K562 (cell line): ENCODE data around the gene ZBTB20. TPM values are rescaled to one million over a fixed set of nuclear protein-coding genes. Genes with fewer than 3 reads are reported as not detected.
A peak's percentile ranks its signal among the peaks of the same experiment; 100 is the strongest.

Experiments
- ATAC-seq: fragments of 200-7000 bp; cut with Tn5 transposase; 3 replicates; pipeline ENCODE4 v1.9.1; 2020; ENCODE audit warnings: moderate library complexity
- BruUV-seq: library from RNA; stranded (reverse); fragments of 400-500 nt; replicated peaks from 2 replicates; lab custom pipeline; 2021; lab: Mats Ljungman, UMichigan
- CTCF ChIA-PET: fragments of 300-600 bp; formaldehyde crosslinking; extraction: SDS; loops from one replicate; lab custom pipeline; 2021; ENCODE audit warnings: low intra/inter-chr PET ratio; lab: Yijun Ruan, JAX
- POLR2A ChIA-PET: fragments of 300-600, 350-650 bp; sonication (Branson Sonifier 250); formaldehyde crosslinking; extraction: SDS; loops from one replicate; lab custom pipeline; 2021; ENCODE audit warnings: antibody characterized with exemption, inconsistent platforms; lab: Yijun Ruan, JAX
- DNase-seq, 4 experiments: peaks; one replicate each; pipeline versions ENCODE4 v3.0.0 to v3.0.0-alpha.2; 2011 to 2018; ENCODE audit warnings: low spot score in 3 of 4, mixed read lengths in 3 of 4; ENCODE audit errors: extremely low read depth in 1 of 4
- FAIRE-seq: peaks from 2 replicates; lab custom pipeline; 2011; peaks lifted over from hg19 to GRCh38; lab: Jason Lieb, UNC
- H2AFZ ChIP-seq: 2 replicates; pipeline ENCODE4 v1.6.0; 2011; ENCODE audit warnings: low read depth, low read length, control low read depth, inconsistent platforms
- H3K27ac ChIP-seq: fragments of 200-600 bp; 3 replicates; pipeline ENCODE4 v1.8.0; 2011; ENCODE audit warnings: low read depth, mild to moderate bottlenecking, control low read depth, inconsistent platforms, low read length, moderate library complexity, mixed read lengths; ENCODE audit errors: extremely low read depth
- H3K27me3 ChIP-seq, 2 experiments: fragments of 300-600 bp in 1 of 2; 2 replicates in 1 of 2; 3 replicates in 1 of 2; pipeline versions ENCODE4 v1.6.0 to v1.8.0; 2011; ENCODE audit warnings: inconsistent platforms in 2 of 2, low read length in 2 of 2, mild to moderate bottlenecking in 1 of 2, mixed read lengths in 1 of 2, moderate library complexity in 1 of 2; ENCODE audit not compliant: control insufficient read depth in 2 of 2, insufficient read depth in 2 of 2
- H3K36me3 ChIP-seq: fragments of 300-600 bp; 3 replicates; pipeline ENCODE4 v1.8.0; 2011; ENCODE audit warnings: mild to moderate bottlenecking, low read length, inconsistent platforms; ENCODE audit not compliant: control insufficient read depth, insufficient read depth
- H3K4me1 ChIP-seq, 2 experiments: fragments of 200-600 bp in 1 of 2; replicated peaks in 1 of 2; 2 replicates in 1 of 2; 3 replicates in 1 of 2; pipeline versions ENCODE4 v1.5.1 to v1.8.0; 2011; ENCODE audit warnings: inconsistent platforms in 2 of 2, low read length in 2 of 2, mild to moderate bottlenecking in 1 of 2, mixed read lengths in 1 of 2, moderate library complexity in 1 of 2; ENCODE audit not compliant: control insufficient read depth in 2 of 2, insufficient read depth in 2 of 2
- H3K4me2 ChIP-seq: 2 replicates; pipeline ENCODE4 v1.6.1; 2011; ENCODE audit warnings: low read length, control low read depth, inconsistent platforms, mixed read lengths; ENCODE audit not compliant: insufficient read depth
- H3K4me3 ChIP-seq: fragments of 200-600 bp; sonication (generic), shearing (Covaris generic); 2 replicates; pipeline ENCODE4 v1.5.1; 2016; ENCODE audit warnings: control low read depth, inconsistent platforms
- H3K79me2 ChIP-seq: fragments of 200-600 bp; 3 replicates; pipeline ENCODE4 v1.8.0; 2011; ENCODE audit warnings: low read length, inconsistent platforms; ENCODE audit not compliant: control insufficient read depth, insufficient read depth
- H3K9ac ChIP-seq, 2 experiments: 2 replicates each; pipeline versions ENCODE4 v1.6.0 to v1.6.1; 2011; ENCODE audit warnings: low read depth in 2 of 2, low read length in 2 of 2, control low read depth in 1 of 2, inconsistent platforms in 1 of 2, mild to moderate bottlenecking in 1 of 2, mixed read lengths in 1 of 2; ENCODE audit not compliant: insufficient read depth in 1 of 2
- H3K9me1 ChIP-seq: one replicate; pipeline ENCODE4 v1.6.0; 2011; ENCODE audit warnings: inconsistent platforms, mild to moderate bottlenecking, low read length, moderate library complexity; ENCODE audit not compliant: control insufficient read depth, insufficient read depth
- H3K9me3 ChIP-seq: replicated peaks from 2 replicates; pipeline ENCODE4 v1.5.1; 2011; ENCODE audit warnings: low read depth, low read length, inconsistent platforms; ENCODE audit not compliant: control insufficient read depth, insufficient read depth
- H4K20me1 ChIP-seq: replicated peaks from 2 replicates; pipeline ENCODE4 v1.6.1; 2011; ENCODE audit warnings: low read length, inconsistent platforms, mixed read lengths; ENCODE audit not compliant: control insufficient read depth, insufficient read depth
- BHLHE40 ChIP-seq: IDR thresholded peaks from 2 replicates; pipeline ENCODE4 v1.6.1; 2011; ENCODE audit warnings: low read length, improper control_type of control experiment
- CEBPB ChIP-seq: fragments of 450-650 bp; IDR thresholded peaks from 2 replicates; pipeline ENCODE4 v1.6.1; 2016; ENCODE audit warnings: missing genetic modification characterization, missing compliant biosample characterization
- CEBPG ChIP-seq, 3 experiments: fragments of 200-800 bp in 1 of 3; sonication (Bioruptor generic) in 1 of 3; sonication (generic) in 1 of 3; formaldehyde crosslinking in 1 of 3; IDR thresholded peaks in 2 of 3; conservative IDR thresholded peaks in 1 of 3; 2 replicates each; pipeline versions ENCODE4 v1.6.1 to v1.8.0; 2016 to 2022; ENCODE audit warnings: missing compliant biosample characterization in 2 of 3, missing genetic modification characterization in 2 of 3, mild to moderate bottlenecking in 1 of 3, missing genetic modification reagents in 1 of 3
- JUND ChIP-seq, 2 experiments: IDR thresholded peaks; 2 replicates in 1 of 2; 3 replicates in 1 of 2; pipeline ENCODE4 v1.6.1; 2011; ENCODE audit warnings: borderline replicate concordance in 2 of 2, low read depth in 2 of 2, low read length in 2 of 2, improper control_type of control experiment in 1 of 2, missing biosample characterization in 1 of 2, missing genetic modification characterization in 1 of 2, missing genetic modification reagents in 1 of 2
- KDM4B ChIP-seq, 2 experiments: fragments of 450-650 bp in 1 of 2; sonication (generic) in 1 of 2; IDR thresholded peaks; 2 replicates each; pipeline ENCODE4 v1.6.1; 2016 to 2017; ENCODE audit warnings: borderline replicate concordance in 2 of 2, antibody characterized with exemption in 1 of 2, low read depth in 1 of 2, mild to moderate bottlenecking in 1 of 2
- LEF1 ChIP-seq: fragments of 450-650 bp; IDR thresholded peaks from 2 replicates; pipeline ENCODE4 v1.6.1; 2016; ENCODE audit warnings: mild to moderate bottlenecking
- MAFK ChIP-seq: IDR thresholded peaks from 2 replicates; pipeline ENCODE4 v1.6.1; 2011; ENCODE audit warnings: low read length, improper control_type of control experiment
- NR2C2 ChIP-seq, 2 experiments: fragments of 200-800 bp in 1 of 2; sonication (Bioruptor generic) in 1 of 2; sonication (generic) in 1 of 2; formaldehyde crosslinking in 1 of 2; IDR thresholded peaks; 2 replicates each; pipeline versions ENCODE4 v1.6.1 to v1.8.0; 2016 to 2022; ENCODE audit warnings: mild to moderate bottlenecking in 1 of 2, missing compliant biosample characterization in 1 of 2, missing genetic modification characterization in 1 of 2, missing genetic modification reagents in 1 of 2
- SMAD2 ChIP-seq: fragments of 150-350 bp; IDR thresholded peaks from 2 replicates; pipeline ENCODE4 v1.6.1; 2014; ENCODE audit warnings: low read depth, mild to moderate bottlenecking, low read length
- ZEB2 ChIP-seq: fragments of 450-650 bp; IDR thresholded peaks from 2 replicates; pipeline ENCODE4 v1.6.1; 2016
- ZNF165 ChIP-seq: fragments of 250-450 bp; sonication (Bioruptor Pico); IDR thresholded peaks from 2 replicates; pipeline ENCODE4 v1.4.0; 2020; ENCODE audit warnings: borderline replicate concordance
- ZNF174 ChIP-seq: fragments of 250-450 bp; sonication (Bioruptor Pico); IDR thresholded peaks from 2 replicates; pipeline ENCODE4 v1.4.0; 2020; ENCODE audit warnings: mild to moderate bottlenecking
- WGBS: fragments of 100-300 bp; shearing (Covaris generic); methylation state at CpG from one replicate; pipeline ENCODE4 v1.1.6; 2016; ENCODE audit warnings: low coverage, mixed read lengths; ENCODE audit not compliant: insufficient coverage; ENCODE audit errors: missing lambda C conversion rate; 5-methylcytosine and 5-hydroxymethylcytosine counted together
- in situ Hi-C: fragments of 300-500 bp; cut with MboI; formaldehyde crosslinking; loops from 4 replicates; pipeline ENCODE4 v1.15.0; 2018; ENCODE audit warnings: inconsistent platforms, mixed read lengths
- intact Hi-C: fragments of 100-400 bp; cut with micrococcal nuclease; formaldehyde crosslinking; loops from 2 replicates; pipeline ENCODE4 v1.14.2; 2022
- polyA plus RNA-seq, 8 experiments: library from polyadenylated mRNA; depleted of rRNA in 4 of 8; stranded (reverse) in 5 of 8; unstranded in 3 of 8; fragments of >200 nt; fragmentation: Nextera tagmentation in 2 of 8; fragmentation: Illumina TruSeq in 1 of 8; extraction: Ambion mirVana in 2 of 8; extraction: Trizol in 1 of 8; gene quantifications; 2 replicates each; pipeline versions ENCODE4 v1.2.1 to v1.2.3, GENCODE V29; 2011 to 2014; ENCODE audit warnings: inconsistent platforms in 1 of 8, missing spikeins in 1 of 8
- total RNA-seq, 7 experiments: library from RNA; depleted of rRNA in 6 of 7; stranded (reverse); fragments of >200 nt in 6 of 7; fragmentation: Illumina TruSeq in 2 of 7; extraction: Trizol in 2 of 7; gene quantifications; 2 replicates each; pipeline versions ENCODE4 v1.2.1 to v1.2.3, GENCODE V29; 2011 to 2021; ENCODE audit warnings: low replicate concordance in 1 of 7
- TF ChIP-seq, protein P1 (sequence below): fragments of 150-350 bp; conservative IDR thresholded peaks from 2 replicates; pipeline ENCODE4 v1.6.1; 2014; ENCODE audit warnings: low read length
- TF ChIP-seq, protein P2 (sequence below): fragments of 450-650 bp; formaldehyde crosslinking; IDR thresholded peaks from 2 replicates; pipeline ENCODE4 v1.4.0; 2022; ENCODE audit warnings: missing genetic modification characterization
- TF ChIP-seq, protein P3 (sequence below): IDR thresholded peaks from 2 replicates; pipeline ENCODE4 v1.6.1; 2016; ENCODE audit warnings: missing genetic modification characterization, missing compliant biosample characterization

Gene ZBTB20
- total and polyA plus RNA-seq, 9 of the 15 experiments (the other 6 are each of a cell fraction or from before 2014, with no cell fraction given) = 0.17 to 1.7 (median 0.45) TPM

DNA sequence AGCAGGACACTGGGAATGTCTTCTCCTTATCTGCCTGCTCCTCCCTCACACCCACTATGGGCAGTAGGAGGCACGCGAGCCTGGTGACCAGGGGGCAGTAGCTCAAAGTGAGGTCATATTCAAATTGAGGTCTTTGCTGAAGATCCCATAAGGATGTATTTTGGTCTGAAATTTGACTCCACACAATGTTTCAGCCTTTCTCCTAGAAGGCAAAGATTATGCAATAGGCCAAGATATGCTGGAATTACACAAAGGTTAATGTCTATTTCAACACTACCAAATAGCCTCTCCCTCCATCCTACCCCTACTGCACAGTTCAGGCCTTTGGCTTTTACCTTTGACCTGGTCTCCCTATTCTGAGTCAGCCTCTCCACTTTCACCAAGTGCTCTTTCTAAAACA lies 650.2 kb downstream of the ZBTB20 start:
- no peak overlapping the region for H3K4me3 ChIP-seq
- intact Hi-C loops (no loop called here), in situ Hi-C loops (no loop called here)
- H3K4me1 ChIP-seq = peaks cover 0 to 2% of the 10 kb centered on the region in 2 experiments; a peak in 2 of 5 replicates
- DNase-seq = no peak
- H3K9ac ChIP-seq = no peak overlapping the region
- no peaks in the 10 kb centered on the region for H4K20me1 ChIP-seq
- H2AFZ ChIP-seq = no peak overlapping the region
- no peaks in the 10 kb centered on the region for H3K9me1 ChIP-seq
- CTCF ChIA-PET = no interaction called here
- POLR2A ChIA-PET = no interaction called here
- no peak overlapping the region for H3K4me2 ChIP-seq
- WGBS = 0% methylated on average over 2 of the region's 2 CpGs
- H3K27ac ChIP-seq = no peak overlapping the region
- H3K9me3 ChIP-seq = no peaks in the 10 kb centered on the region
- H3K27me3 ChIP-seq = no peaks in the 10 kb centered on the region
- ATAC-seq = no peak
- TF ChIP-seq, protein P1, sequence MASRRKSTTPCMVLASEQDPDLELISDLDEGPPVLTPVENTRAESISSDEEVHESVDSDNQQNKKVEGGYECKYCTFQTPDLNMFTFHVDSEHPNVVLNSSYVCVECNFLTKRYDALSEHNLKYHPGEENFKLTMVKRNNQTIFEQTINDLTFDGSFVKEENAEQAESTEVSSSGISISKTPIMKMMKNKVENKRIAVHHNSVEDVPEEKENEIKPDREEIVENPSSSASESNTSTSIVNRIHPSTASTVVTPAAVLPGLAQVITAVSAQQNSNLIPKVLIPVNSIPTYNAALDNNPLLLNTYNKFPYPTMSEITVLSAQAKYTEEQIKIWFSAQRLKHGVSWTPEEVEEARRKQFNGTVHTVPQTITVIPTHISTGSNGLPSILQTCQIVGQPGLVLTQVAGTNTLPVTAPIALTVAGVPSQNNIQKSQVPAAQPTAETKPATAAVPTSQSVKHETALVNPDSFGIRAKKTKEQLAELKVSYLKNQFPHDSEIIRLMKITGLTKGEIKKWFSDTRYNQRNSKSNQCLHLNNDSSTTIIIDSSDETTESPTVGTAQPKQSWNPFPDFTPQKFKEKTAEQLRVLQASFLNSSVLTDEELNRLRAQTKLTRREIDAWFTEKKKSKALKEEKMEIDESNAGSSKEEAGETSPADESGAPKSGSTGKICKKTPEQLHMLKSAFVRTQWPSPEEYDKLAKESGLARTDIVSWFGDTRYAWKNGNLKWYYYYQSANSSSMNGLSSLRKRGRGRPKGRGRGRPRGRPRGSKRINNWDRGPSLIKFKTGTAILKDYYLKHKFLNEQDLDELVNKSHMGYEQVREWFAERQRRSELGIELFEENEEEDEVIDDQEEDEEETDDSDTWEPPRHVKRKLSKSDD = no peak
- TF ChIP-seq, protein P2, sequence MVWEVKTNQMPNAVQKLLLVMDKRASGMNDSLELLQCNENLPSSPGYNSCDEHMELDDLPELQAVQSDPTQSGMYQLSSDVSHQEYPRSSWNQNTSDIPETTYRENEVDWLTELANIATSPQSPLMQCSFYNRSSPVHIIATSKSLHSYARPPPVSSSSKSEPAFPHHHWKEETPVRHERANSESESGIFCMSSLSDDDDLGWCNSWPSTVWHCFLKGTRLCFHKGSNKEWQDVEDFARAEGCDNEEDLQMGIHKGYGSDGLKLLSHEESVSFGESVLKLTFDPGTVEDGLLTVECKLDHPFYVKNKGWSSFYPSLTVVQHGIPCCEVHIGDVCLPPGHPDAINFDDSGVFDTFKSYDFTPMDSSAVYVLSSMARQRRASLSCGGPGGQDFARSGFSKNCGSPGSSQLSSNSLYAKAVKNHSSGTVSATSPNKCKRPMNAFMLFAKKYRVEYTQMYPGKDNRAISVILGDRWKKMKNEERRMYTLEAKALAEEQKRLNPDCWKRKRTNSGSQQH (CRISPR knock-in tag) = no peak
- TF ChIP-seq JUND (IDR thresholded peaks at IDR 0.05; ENCODE audit: borderline replicate concordance, low read depth, low read length) (no peak), JUND (tag; IDR thresholded peaks at IDR 0.05; ENCODE audit: borderline replicate concordance, low read depth, low read length) (0 out of 3 replicates have a peak, but pooled peaks have one; percentile 18), MAFK (no peak), ZEB2 (no peak), CEBPB (peak; percentile 85), CEBPG (CRISPR knock-in tag; IDR thresholded peaks at IDR 0.05) (no peak), CEBPG (tag; conservative IDR thresholded peaks at IDR 0.05 in 1 of 2, IDR thresholded peaks at IDR 0.05 in 1 of 2) (peak; percentile 90 to 93), SMAD2 (no peak), ZNF165 (no peak), BHLHE40 (peak; percentile 59), KDM4B (IDR thresholded peaks at IDR 0.05; ENCODE audit: borderline replicate concordance in 2 of 2, low read depth in 1 of 2) (no peak), ZNF174 (CRISPR knock-in tag) (no peak), NR2C2 (CRISPR knock-in tag; IDR thresholded peaks at IDR 0.05) (no peak), NR2C2 (tag; IDR thresholded peaks at IDR 0.05) (peak; percentile 55; the same call in 1 of the 2 replicates), LEF1 (no peak)
- TF ChIP-seq, protein P3, sequence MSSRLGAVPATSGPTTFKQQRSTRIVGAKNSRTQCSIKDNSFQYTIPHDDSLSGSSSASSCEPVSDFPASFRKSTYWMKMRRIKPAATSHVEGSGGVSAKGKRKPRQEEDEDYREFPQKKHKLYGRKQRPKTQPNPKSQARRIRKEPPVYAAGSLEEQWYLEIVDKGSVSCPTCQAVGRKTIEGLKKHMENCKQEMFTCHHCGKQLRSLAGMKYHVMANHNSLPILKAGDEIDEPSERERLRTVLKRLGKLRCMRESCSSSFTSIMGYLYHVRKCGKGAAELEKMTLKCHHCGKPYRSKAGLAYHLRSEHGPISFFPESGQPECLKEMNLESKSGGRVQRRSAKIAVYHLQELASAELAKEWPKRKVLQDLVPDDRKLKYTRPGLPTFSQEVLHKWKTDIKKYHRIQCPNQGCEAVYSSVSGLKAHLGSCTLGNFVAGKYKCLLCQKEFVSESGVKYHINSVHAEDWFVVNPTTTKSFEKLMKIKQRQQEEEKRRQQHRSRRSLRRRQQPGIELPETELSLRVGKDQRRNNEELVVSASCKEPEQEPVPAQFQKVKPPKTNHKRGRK = no peak
- FAIRE-seq = no peak
- no peaks in the 10 kb centered on the region for H3K36me3 ChIP-seq
- no peaks in the 10 kb centered on the region for H3K79me2 ChIP-seq
- no TSS peak for BruUV-seq
